Activated CD8-positive, alpha-beta memory T cell treated with anti-CD3 and anti-CD28 coated beads, Interleukin-2, amount 50 U/mL, for 24 hours (primary cell): ENCODE data around the gene ZNF581.

Experiments
- DNase-seq: peaks from one replicate; pipeline ENCODE4 v3.0.0-alpha.2; 2020; ENCODE audit errors: extremely low read depth

The ZNF581 gene

GRCh38 chr19:55693336-55693974 is 50.0 kb downstream of the ZNF581 start:
- DNase-seq, result no peak

GRCh38 chr19:55694241-55694655 is 50.8 kb downstream of the ZNF581 start:
- DNase-seq, result no peak

DNA sequence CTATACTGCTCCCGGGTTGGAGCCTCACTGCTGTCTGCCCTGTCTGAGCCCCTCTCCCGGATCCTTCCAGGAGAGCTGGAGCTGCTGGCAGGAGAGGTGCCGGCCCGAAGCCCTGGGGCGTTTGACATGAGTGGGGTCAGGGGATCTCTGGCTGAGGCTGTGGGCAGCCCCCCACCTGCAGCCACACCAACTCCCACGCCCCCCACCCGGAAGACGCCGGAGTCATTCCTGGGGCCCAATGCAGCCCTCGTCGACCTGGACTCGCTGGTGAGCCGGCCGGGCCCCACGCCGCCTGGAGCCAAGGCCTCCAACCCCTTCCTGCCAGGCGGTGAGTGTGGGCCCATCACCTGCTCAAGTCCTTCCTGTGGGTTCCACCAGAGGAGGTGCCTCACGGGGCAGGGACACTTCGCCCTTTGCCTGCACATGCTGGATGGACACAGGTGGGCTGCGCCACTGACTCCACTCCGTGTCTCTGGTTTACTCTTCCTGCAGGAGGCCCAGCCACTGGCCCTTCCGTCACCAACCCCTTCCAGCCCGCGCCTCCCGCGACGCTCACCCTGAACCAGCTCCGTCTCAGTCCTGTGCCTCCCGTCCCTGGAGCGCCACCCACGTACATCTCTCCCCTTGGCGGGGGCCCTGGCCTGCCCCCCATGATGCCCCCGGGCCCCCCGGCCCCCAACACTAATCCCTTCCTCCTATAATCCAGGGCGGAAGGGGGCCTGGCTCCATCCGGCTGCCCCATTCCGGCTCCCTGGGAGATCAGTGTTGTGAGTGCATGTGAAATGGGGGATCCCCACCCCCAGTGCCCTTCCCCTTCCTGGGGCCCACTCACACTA is 51.4 kb downstream of the ZNF581 start:
- no peak for DNase-seq
